CD4-positive, alpha-beta T cell (primary cell): Measurements from ENCODE around the gene ELMOD3. TPM values are rescaled to one million over a fixed set of nuclear protein-coding genes. Genes with fewer than 3 reads are reported as not detected.
"Not testable (repeated sequence)": the region's sequence is repeated elsewhere in the genome, so short reads cannot be mapped to it uniquely, and the experiment has no call there.

Source experiments
- ATAC-seq: fragments of 200-7000 bp; cut with Tn5 transposase; one replicate; pipeline ENCODE4 v1.10.0; 2022; ENCODE audit warnings: mild to moderate bottlenecking; ENCODE audit not compliant: poor library complexity
- CTCF ChIA-PET: fragments of 350-600 bp; sonication (Branson Sonifier 250); formaldehyde crosslinking; loops from one replicate; lab custom pipeline; 2021; ENCODE audit warnings: antibody characterized with exemption, inconsistent platforms; lab: Charles Lee
- POLR2A ChIA-PET: fragments of 350-600 bp; sonication (Branson Sonifier 250); formaldehyde crosslinking; loops from one replicate; lab custom pipeline; 2021; ENCODE audit warnings: antibody characterized with exemption, inconsistent platforms; lab: Charles Lee
- DNase-seq, 14 experiments: peaks; one replicate each; pipeline ENCODE4 v3.0.0-alpha.2; 2013 to 2020; ENCODE audit warnings: mixed read lengths in 2 of 14
- H3K27ac ChIP-seq, 2 donors: one replicate each; pipeline versions ENCODE4 v1.5.1 to v1.7.0; 2013; ENCODE audit warnings: low read length in 2 of 2, low read depth in 1 of 2, mild to moderate bottlenecking in 1 of 2
- H3K27me3 ChIP-seq, 2 experiments: 1 replicate in 1 of 2; 2 replicates in 1 of 2; pipeline versions ENCODE4 v1.6.1 to v1.7.0; 2013; ENCODE audit warnings: low read length in 2 of 2, control low read depth in 1 of 2, mild to moderate bottlenecking in 1 of 2, moderate library complexity in 1 of 2; ENCODE audit not compliant: insufficient read depth in 2 of 2, control insufficient read depth in 1 of 2
- H3K36me3 ChIP-seq: one replicate; pipeline ENCODE4 v1.6.1; 2013; ENCODE audit warnings: low read length, control low read depth; ENCODE audit not compliant: insufficient read depth
- H3K4me1 ChIP-seq: one replicate; pipeline ENCODE4 v1.6.1; 2013; ENCODE audit warnings: low read length, control low read depth; ENCODE audit not compliant: insufficient read depth
- H3K4me3 ChIP-seq: one replicate; pipeline ENCODE4 v1.5.1; 2013; ENCODE audit warnings: mild to moderate bottlenecking, low read length, moderate library complexity
- H3K9me3 ChIP-seq, 2 experiments: 1 replicate in 1 of 2; 2 replicates in 1 of 2; pipeline versions ENCODE4 v1.6.1 to v1.7.0; 2013; ENCODE audit warnings: low read length in 2 of 2, mild to moderate bottlenecking in 2 of 2, control low read depth in 1 of 2, moderate library complexity in 1 of 2; ENCODE audit not compliant: control insufficient read depth in 1 of 2, insufficient read depth in 1 of 2
- H3K27ac Mint-ChIP-seq: one replicate; pipeline ENCODE4 v1.8.0; 2020; ENCODE audit warnings: mixed read lengths
- H3K27me3 Mint-ChIP-seq: one replicate; pipeline ENCODE4 v1.8.0; 2021; ENCODE audit warnings: mixed read lengths
- H3K36me3 Mint-ChIP-seq: one replicate; pipeline ENCODE4 v1.8.0; 2021; ENCODE audit warnings: low read depth, mixed read lengths
- H3K4me1 Mint-ChIP-seq: one replicate; pipeline ENCODE4 v1.8.0; 2021; ENCODE audit warnings: low read depth, mixed read lengths
- H3K4me3 Mint-ChIP-seq: one replicate; pipeline ENCODE4 v1.8.0; 2020; ENCODE audit warnings: mild to moderate bottlenecking, mixed read lengths
- H3K9me3 Mint-ChIP-seq: one replicate; pipeline ENCODE4 v1.8.0; 2020; ENCODE audit warnings: mixed read lengths
- intact Hi-C, 2 experiments: fragments of 100-400 bp; cut with DNase I in 1 of 2; cut with micrococcal nuclease in 1 of 2; formaldehyde crosslinking; loops; one replicate each; pipeline versions ENCODE4 v1.15.1 to v1.9.0; 2023 to 2025; cut with DNase I, micrococcal nuclease
- total RNA-seq, 174 experiments: library from RNA in 2 of 174; stranded (reverse) in 2 of 174; gene quantifications; one replicate each; pipeline ENCODE4 v1.2.3 and lab custom pipeline; 2021 to 2026
- TF ChIP-seq, protein P1 (sequence below): fragments of 200-600 bp; IDR thresholded peaks from one replicate; pipeline ENCODE4 v1.8.0; 2022; ENCODE audit warnings: antibody characterized with exemption, mild to moderate bottlenecking

The ELMOD3 gene
- total RNA-seq, 2 experiments from 2014 or later = 13.5 to 15.3 TPM

GRCh38 chr2:85312404-85312803, 42.2 kb upstream of the ELMOD3 start:
- Mint-ChIP-seq H3K9me3 (no peaks in the 10 kb centered on the region), H3K4me1 (peaks cover 37% of the 10 kb centered on the region), H3K36me3 (peaks cover 37% of the 10 kb centered on the region), H3K4me3 (no peak overlapping the region), H3K27ac (peak overlapping the region; percentile 65), H3K27me3 (no peaks in the 10 kb centered on the region)
- peaks cover 36% of the 10 kb centered on the region for H3K4me1 ChIP-seq
- CTCF ChIA-PET = no interaction called here
- no peaks in the 10 kb centered on the region for H3K27me3 ChIP-seq
- peaks cover 28% of the 10 kb centered on the region for H3K36me3 ChIP-seq
- TF ChIP-seq, protein P1, sequence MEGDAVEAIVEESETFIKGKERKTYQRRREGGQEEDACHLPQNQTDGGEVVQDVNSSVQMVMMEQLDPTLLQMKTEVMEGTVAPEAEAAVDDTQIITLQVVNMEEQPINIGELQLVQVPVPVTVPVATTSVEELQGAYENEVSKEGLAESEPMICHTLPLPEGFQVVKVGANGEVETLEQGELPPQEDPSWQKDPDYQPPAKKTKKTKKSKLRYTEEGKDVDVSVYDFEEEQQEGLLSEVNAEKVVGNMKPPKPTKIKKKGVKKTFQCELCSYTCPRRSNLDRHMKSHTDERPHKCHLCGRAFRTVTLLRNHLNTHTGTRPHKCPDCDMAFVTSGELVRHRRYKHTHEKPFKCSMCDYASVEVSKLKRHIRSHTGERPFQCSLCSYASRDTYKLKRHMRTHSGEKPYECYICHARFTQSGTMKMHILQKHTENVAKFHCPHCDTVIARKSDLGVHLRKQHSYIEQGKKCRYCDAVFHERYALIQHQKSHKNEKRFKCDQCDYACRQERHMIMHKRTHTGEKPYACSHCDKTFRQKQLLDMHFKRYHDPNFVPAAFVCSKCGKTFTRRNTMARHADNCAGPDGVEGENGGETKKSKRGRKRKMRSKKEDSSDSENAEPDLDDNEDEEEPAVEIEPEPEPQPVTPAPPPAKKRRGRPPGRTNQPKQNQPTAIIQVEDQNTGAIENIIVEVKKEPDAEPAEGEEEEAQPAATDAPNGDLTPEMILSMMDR = no peak
- POLR2A ChIA-PET = interaction anchor here (0.9 to 4.9 kb wide), 4 partner anchors 9 to 42 kb away, joined by 3 to 109 read pairs (median 4); partner anchors contain the start of genes ELMOD3, RETSAT and TGOLN2
- no peak for ATAC-seq
- no peaks in the 10 kb centered on the region for H3K9me3 ChIP-seq
- no peak overlapping the region for H3K27ac ChIP-seq
- intact Hi-C loops = no loop called here
- H3K4me3 ChIP-seq = no peak overlapping the region
- peak in 1 of 14 experiments; percentile 22 for DNase-seq

GRCh38 chr2:85314884-85315242, 39.7 kb upstream of the ELMOD3 start:
- Mint-ChIP-seq H3K36me3 (peaks cover 58% of the 10 kb centered on the region), H3K27me3 (no peaks in the 10 kb centered on the region), H3K9me3 (no peaks in the 10 kb centered on the region), H3K27ac (peak overlapping the region; percentile 62), H3K4me3 (no peak overlapping the region), H3K4me1 (peaks cover 39% of the 10 kb centered on the region)
- DNase-seq (no peak), ATAC-seq (no peak)
- ChIA-PET CTCF (no interaction called here), POLR2A (interaction anchor here (1.2 to 1.7 kb wide), 3 partner anchors 8 to 12 kb away, joined by 3 to 11 read pairs (median 6); partner anchors contain the start of gene TGOLN2)
- H3K36me3 ChIP-seq = peaks cover 49% of the 10 kb centered on the region
- intact Hi-C loops = loop anchor here in 1 of 2 experiments (1.0 kb wide), 1 partner anchor 28 kb away; no protein-coding TSS in a partner anchor
- no peak overlapping the region for H3K27ac ChIP-seq
- no peaks in the 10 kb centered on the region for H3K27me3 ChIP-seq
- H3K4me1 ChIP-seq = peaks cover 29% of the 10 kb centered on the region
- TF ChIP-seq, protein P1 = no peak
- no peak overlapping the region for H3K4me3 ChIP-seq
- H3K9me3 ChIP-seq = no peaks in the 10 kb centered on the region

- H3K4me3 ChIP-seq, ATAC-seq, H3K9me3 ChIP-seq, POLR2A ChIA-PET, CTCF ChIA-PET, H3K27ac Mint-ChIP-seq, H3K27me3 ChIP-seq, H3K9me3 Mint-ChIP-seq, H3K4me3 Mint-ChIP-seq, DNase-seq, H3K27me3 Mint-ChIP-seq, H3K27ac ChIP-seq: not testable (repeated sequence)
- Histone ChIP-seq H3K4me1 (peaks cover 33% of the 10 kb centered on the region), H3K36me3 (peaks cover 60% of the 10 kb centered on the region)
- intact Hi-C loops = loop anchor here in 1 of 2 experiments (1.0 kb wide), 1 partner anchor 27 kb away; no protein-coding TSS in a partner anchor
- Mint-ChIP-seq H3K4me1 (peaks cover 43% of the 10 kb centered on the region), H3K36me3 (peaks cover 69% of the 10 kb centered on the region)
These were observed 38.6 kb upstream of the ELMOD3 start for GRCh38 chr2:85315921-85316320.
